ENCODE measurements around the gene C11orf42. TPM values are rescaled to one million over a fixed set of nuclear protein-coding genes. Genes with fewer than 3 reads are reported as not detected.

Gene C11orf42
- total RNA-seq, 1 experiment from 2014 or later = not detected

DNA sequence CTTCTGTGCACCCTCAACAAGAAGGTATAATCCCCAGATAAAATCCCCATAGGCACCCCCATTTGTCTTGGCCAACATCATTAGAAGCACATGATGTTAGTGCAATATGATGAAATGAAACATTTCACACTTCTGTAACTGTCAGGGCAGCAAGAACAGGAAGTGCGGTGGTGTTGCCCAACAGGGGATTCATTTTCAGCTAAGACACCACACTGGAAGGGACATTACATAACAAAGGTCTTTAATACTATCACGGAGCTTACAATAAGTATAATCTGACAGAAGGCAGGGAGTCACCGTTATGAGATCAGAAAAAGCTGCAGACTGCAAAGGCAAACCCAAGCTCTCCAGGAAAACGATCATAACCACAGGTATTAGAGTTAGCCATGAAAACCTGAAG, 4.4 kb upstream of the C11orf42 start:
- TF ChIP-seq, protein P1, sequence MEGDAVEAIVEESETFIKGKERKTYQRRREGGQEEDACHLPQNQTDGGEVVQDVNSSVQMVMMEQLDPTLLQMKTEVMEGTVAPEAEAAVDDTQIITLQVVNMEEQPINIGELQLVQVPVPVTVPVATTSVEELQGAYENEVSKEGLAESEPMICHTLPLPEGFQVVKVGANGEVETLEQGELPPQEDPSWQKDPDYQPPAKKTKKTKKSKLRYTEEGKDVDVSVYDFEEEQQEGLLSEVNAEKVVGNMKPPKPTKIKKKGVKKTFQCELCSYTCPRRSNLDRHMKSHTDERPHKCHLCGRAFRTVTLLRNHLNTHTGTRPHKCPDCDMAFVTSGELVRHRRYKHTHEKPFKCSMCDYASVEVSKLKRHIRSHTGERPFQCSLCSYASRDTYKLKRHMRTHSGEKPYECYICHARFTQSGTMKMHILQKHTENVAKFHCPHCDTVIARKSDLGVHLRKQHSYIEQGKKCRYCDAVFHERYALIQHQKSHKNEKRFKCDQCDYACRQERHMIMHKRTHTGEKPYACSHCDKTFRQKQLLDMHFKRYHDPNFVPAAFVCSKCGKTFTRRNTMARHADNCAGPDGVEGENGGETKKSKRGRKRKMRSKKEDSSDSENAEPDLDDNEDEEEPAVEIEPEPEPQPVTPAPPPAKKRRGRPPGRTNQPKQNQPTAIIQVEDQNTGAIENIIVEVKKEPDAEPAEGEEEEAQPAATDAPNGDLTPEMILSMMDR (conservative IDR thresholded peaks at IDR 0.05) = no peak
- H2BK5ac ChIP-seq (ENCODE audit: insufficient read length, low read length) = no peak overlapping the region
- no peaks in the 10 kb centered on the region for H3K79me1 ChIP-seq (ENCODE audit: insufficient read depth, low read depth, low read length, poor library complexity, severe bottlenecking)
- H3K18ac ChIP-seq (ENCODE audit: insufficient read length, low read depth, low read length) = no peak overlapping the region
- Mint-ChIP-seq H3K27ac (0 out of 7 replicates have a peak overlapping the region, but pooled peaks of 1 of the 3 experiments have one; percentile 48), H3K36me3 (ENCODE audit: insufficient read depth in 1 of 3, low read depth in 3 of 3) (peaks cover 0 to 2% (median 0%) of the 10 kb centered on the region in 3 experiments; a peak in 1 of 7 replicates), H3K4me1 (peaks cover 8% of the 10 kb centered on the region in 2 experiments), H3K27me3 (ENCODE audit: low read depth) (no peaks in the 10 kb centered on the region), H3K9me3 (no peaks in the 10 kb centered on the region), H3K4me3 (no peak overlapping the region; a peak in 1 of 5 replicates)
- peaks cover 3% of the 10 kb centered on the region; the same call in 1 of the 2 replicates for H3K4me1 ChIP-seq (ENCODE audit: insufficient read depth, low read length)
- H3K79me2 ChIP-seq (ENCODE audit: insufficient read depth, low read length) = no peaks in the 10 kb centered on the region
- no peak overlapping the region for H4K5ac ChIP-seq (ENCODE audit: insufficient read length, low read depth, low read length)
- H4K91ac ChIP-seq (ENCODE audit: insufficient read length, low read depth, low read length) = no peak overlapping the region
- no peak overlapping the region for H2AFZ ChIP-seq (ENCODE audit: low read length)
- no peak overlapping the region for H3K14ac ChIP-seq (ENCODE audit: insufficient read depth, low read length)
- H4K8ac ChIP-seq (replicated peaks; ENCODE audit: insufficient read length, low read depth, low read length) = no peak overlapping the region
- H2AK5ac ChIP-seq (ENCODE audit: insufficient read length, low read length) = no peak overlapping the region
- no peak overlapping the region for H2BK120ac ChIP-seq (ENCODE audit: low read depth, low read length, poor library complexity, severe bottlenecking)
- WGBS (ENCODE audit: extremely low coverage, insufficient read length, low lambda C conversion rate) = no CpG with 5 or more reads among the region's 4 CpGs
- no peaks in the 10 kb centered on the region for H3K9me3 ChIP-seq (ENCODE audit: control insufficient read depth, low read depth, low read length)
- no peaks in the 10 kb centered on the region for H3K23me2 ChIP-seq (ENCODE audit: insufficient read length, low read depth, low read length, poor library complexity, severe bottlenecking)
- H3K4me2 ChIP-seq (ENCODE audit: insufficient read depth, insufficient read length, low read length) = no peak overlapping the region
- H3K56ac ChIP-seq (ENCODE audit: insufficient read length, low read depth, low read length) = no peak overlapping the region
- H3T11ph ChIP-seq (ENCODE audit: low read length) = no peak overlapping the region
- no peak overlapping the region for H2BK15ac ChIP-seq (ENCODE audit: low read depth, low read length)
- H2BK20ac ChIP-seq (ENCODE audit: low read depth, low read length, poor library complexity, severe bottlenecking) = no peak overlapping the region
- H3K27me3 ChIP-seq (ENCODE audit: insufficient read depth, low read length) = no peaks in the 10 kb centered on the region
- H3K4ac ChIP-seq (ENCODE audit: low read depth, low read length) = no peak overlapping the region
- DNase-seq = no peak
- H4K20me1 ChIP-seq (ENCODE audit: control insufficient read depth, insufficient read depth, insufficient read length) = no peaks in the 10 kb centered on the region
- H2BK12ac ChIP-seq (ENCODE audit: insufficient read length, low read depth, low read length) = no peak overlapping the region
- H3K9ac ChIP-seq (ENCODE audit: extremely low read depth, insufficient read length, low read length) = no peak overlapping the region
- no peak overlapping the region for H3K27ac ChIP-seq (ENCODE audit: insufficient read length, low read depth, low read length)
- no peak overlapping the region for H3K23ac ChIP-seq (ENCODE audit: insufficient read length, low read depth, low read length)
